Measurements from ENCODE around the gene WAC. TPM values are rescaled to one million over a fixed set of nuclear protein-coding genes. Genes with fewer than 3 reads are reported as not detected.

Gene WAC
- total and polyA plus RNA-seq, 2 experiments from 2014 or later = 59.4 to 116 TPM

GRCh38 chr10:28616514-28616913 is 83.6 kb downstream of the WAC start:
- H3K4me2 ChIP-seq = no peak overlapping the region
- peaks cover 5% of the 10 kb centered on the region for H3K4me1 Mint-ChIP-seq
- no peak for ATAC-seq

More at GRCh38 chr10:28616514-28616913, 83.6 kb downstream of the WAC start:
- peaks cover 5% of the 10 kb centered on the region; the same call in 1 of the 2 replicates for H4K20me1 ChIP-seq (replicated peaks; ENCODE audit: insufficient read depth)
- no peak for TF ChIP-seq EZH2phosphoT487 (IDR thresholded peaks at IDR 0.05; ENCODE audit: unreplicated experiment)
- TF ChIP-seq ZNF331 (CRISPR knock-in tag; IDR thresholded peaks at IDR 0.05; ENCODE audit: low read depth) = no peak
- TF ChIP-seq ZNF462 (CRISPR knock-in tag; IDR thresholded peaks at IDR 0.05) = no peak
- TF ChIP-seq NANOG (IDR thresholded peaks at IDR 0.05; ENCODE audit: borderline replicate concordance) = no peak
- TF ChIP-seq STAT1 (IDR thresholded peaks at IDR 0.05; ENCODE audit: unreplicated experiment) = no peak
- TF ChIP-seq POLR2AphosphoS5 (IDR thresholded peaks at IDR 0.05; ENCODE audit: low read depth) = no peak
- TF ChIP-seq EZH2 (IDR thresholded peaks at IDR 0.05; ENCODE audit: low read depth, unreplicated experiment) = no peak
- no peak for TF ChIP-seq CTCF (conservative IDR thresholded peaks at IDR 0.05; ENCODE audit: low read depth in 2 of 2)
- no peak for TF ChIP-seq ETS1 (IDR thresholded peaks at IDR 0.05)
- TF ChIP-seq ZNF114 (CRISPR knock-in tag; IDR thresholded peaks at IDR 0.05) = no peak
- no peak for TF ChIP-seq REST (IDR thresholded peaks at IDR 0.05; ENCODE audit: unreplicated experiment)
- TF ChIP-seq JUNB (IDR thresholded peaks at IDR 0.05; ENCODE audit: unreplicated experiment) = no peak
- Mint-ChIP-seq H3K9me3 (no peaks in the 10 kb centered on the region), H3K27ac (no peak overlapping the region), H3K36me3 (ENCODE audit: low read depth) (peaks cover 78% of the 10 kb centered on the region), H3K27me3 (ENCODE audit: insufficient read depth, low read depth, poor library complexity) (peaks cover 3% of the 10 kb centered on the region), H3K4me3 (no peak overlapping the region)
- H3F3A ChIP-seq (replicated peaks; ENCODE audit: low read depth) = no peaks in the 10 kb centered on the region
- peaks cover 19% of the 10 kb centered on the region for H3K79me2 ChIP-seq (replicated peaks; ENCODE audit: insufficient read depth)
- no peak overlapping the region for H2AFZ ChIP-seq
- H3K9me2 ChIP-seq (ENCODE audit: insufficient read depth) = no peaks in the 10 kb centered on the region
- H3K27me3 ChIP-seq (ENCODE audit: insufficient read depth) = no peaks in the 10 kb centered on the region
- no peak for DNase-seq (ENCODE audit: low spot score)
- peaks cover 5% of the 10 kb centered on the region; the same call in 1 of the 2 replicates for H3K4me1 ChIP-seq (ENCODE audit: insufficient read depth)
- H3K27ac ChIP-seq (ENCODE audit: low read depth) = no peak overlapping the region
- peaks cover 72% of the 10 kb centered on the region for H3K36me3 ChIP-seq (ENCODE audit: insufficient read depth)
- no peak overlapping the region for H3K4me3 ChIP-seq
